HEK293 (cell line): ENCODE results near the gene ZFR.

ENCODE experiments used
- CTCF ChIA-PET: fragments of 350-600 bp; formaldehyde crosslinking; extraction: SDS; loops from one replicate; lab custom pipeline; 2021; ENCODE audit warnings: antibody characterized with exemption; lab: Yijun Ruan, JAX
- POLR2A ChIA-PET: fragments of 300-600 bp; formaldehyde crosslinking; extraction: SDS; loops from one replicate; lab custom pipeline; 2020; ENCODE audit warnings: antibody characterized with exemption, inconsistent platforms; lab: Yijun Ruan, JAX
- H3K27ac ChIP-seq: fragments of 200-500 bp; sonication (Bioruptor generic); 2 replicates; pipeline ENCODE4 v1.5.1; 2014; ENCODE audit warnings: low read depth, low read length, control low read depth, inconsistent platforms; ENCODE audit errors: extremely low read depth
- H3K36me3 ChIP-seq, 2 experiments: fragments of 200-500 bp in 1 of 2; sonication (Bioruptor generic) in 1 of 2; 1 replicate in 1 of 2; 2 replicates in 1 of 2; pipeline ENCODE4 v1.5.1; 2014 to 2017; ENCODE audit warnings: inconsistent platforms in 2 of 2, low read length in 2 of 2; ENCODE audit not compliant: control insufficient read depth in 2 of 2, insufficient read depth in 1 of 2
- H3K4me1 ChIP-seq: fragments of 200-500 bp; sonication (Bioruptor generic); 2 replicates; pipeline ENCODE4 v1.5.1; 2014; ENCODE audit warnings: mild to moderate bottlenecking, low read length, inconsistent platforms; ENCODE audit not compliant: control insufficient read depth, insufficient read depth
- H3K4me3 ChIP-seq: 2 replicates; pipeline ENCODE4 v1.5.1; 2011; ENCODE audit warnings: low read depth, mild to moderate bottlenecking, control low read depth, low read length, moderate library complexity
- H3K9me3 ChIP-seq: fragments of 200-500 bp; sonication (Bioruptor generic); 2 replicates; pipeline ENCODE4 v1.5.1; 2014; ENCODE audit warnings: low read depth, low read length, inconsistent platforms; ENCODE audit not compliant: control insufficient read depth, insufficient read depth
- EGR2 ChIP-seq: fragments of 450-650 bp; formaldehyde crosslinking; IDR thresholded peaks from 2 replicates; pipeline ENCODE4 v1.5.1; 2016; ENCODE audit warnings: low read depth, missing biosample characterization, missing genetic modification characterization
- GLIS1 ChIP-seq: fragments of 450-650 bp; formaldehyde crosslinking; IDR thresholded peaks from 2 replicates; pipeline ENCODE4 v1.5.1; 2016; ENCODE audit warnings: missing biosample characterization, missing genetic modification characterization
- MZF1 ChIP-seq: fragments of 450-650 bp; formaldehyde crosslinking; IDR thresholded peaks from 2 replicates; pipeline ENCODE4 v1.5.1; 2017; ENCODE audit warnings: missing biosample characterization, missing genetic modification characterization, borderline replicate concordance
- ZFHX2 ChIP-seq: fragments of 450-650 bp; formaldehyde crosslinking; conservative IDR thresholded peaks from 2 replicates; pipeline ENCODE4 v1.5.1; 2016; ENCODE audit warnings: missing biosample characterization, missing genetic modification characterization
- ZIC2 ChIP-seq: fragments of 450-650 bp; formaldehyde crosslinking; IDR thresholded peaks from 2 replicates; pipeline ENCODE4 v1.5.1; 2016; ENCODE audit warnings: missing biosample characterization, missing genetic modification characterization
- ZNF138 ChIP-seq: fragments of 450-650 bp; formaldehyde crosslinking; IDR thresholded peaks from 2 replicates; pipeline ENCODE4 v1.5.1; 2016; ENCODE audit warnings: missing biosample characterization, missing genetic modification characterization, borderline replicate concordance
- ZNF366 ChIP-seq: fragments of 450-650 bp; formaldehyde crosslinking; conservative IDR thresholded peaks from 2 replicates; pipeline ENCODE4 v1.5.1; 2016; ENCODE audit warnings: missing biosample characterization, missing genetic modification characterization
- ZNF391 ChIP-seq: fragments of 450-650 bp; formaldehyde crosslinking; IDR thresholded peaks from 2 replicates; pipeline ENCODE4 v1.5.1; 2016; ENCODE audit warnings: low read depth, missing biosample characterization, missing genetic modification characterization, borderline replicate concordance
- ZNF654 ChIP-seq: fragments of 450-650 bp; formaldehyde crosslinking; IDR thresholded peaks from 2 replicates; pipeline ENCODE4 v1.5.1; 2016; ENCODE audit warnings: low read depth, missing biosample characterization, missing genetic modification characterization
- TF ChIP-seq, protein P1 (sequence below): fragments of 450-650 bp; formaldehyde crosslinking; IDR thresholded peaks from 2 replicates; pipeline ENCODE4 v1.5.1; 2016; ENCODE audit warnings: missing biosample characterization, missing genetic modification characterization
- TF ChIP-seq, protein P2 (sequence below): fragments of 450-650 bp; formaldehyde crosslinking; IDR thresholded peaks from 2 replicates; pipeline ENCODE4 v1.5.1; 2016; ENCODE audit warnings: missing biosample characterization, missing genetic modification characterization
- TF ChIP-seq, protein P3 (sequence below): fragments of 450-650 bp; IDR thresholded peaks from 2 replicates; pipeline ENCODE4 v1.5.1; 2018; ENCODE audit warnings: missing biosample characterization, missing genetic modification characterization
- TF ChIP-seq, protein P4 (sequence below): fragments of 450-650 bp; formaldehyde crosslinking; IDR thresholded peaks from 2 replicates; pipeline ENCODE4 v1.5.1; 2016; ENCODE audit warnings: missing biosample characterization, missing genetic modification characterization

Gene ZFR

DNA sequence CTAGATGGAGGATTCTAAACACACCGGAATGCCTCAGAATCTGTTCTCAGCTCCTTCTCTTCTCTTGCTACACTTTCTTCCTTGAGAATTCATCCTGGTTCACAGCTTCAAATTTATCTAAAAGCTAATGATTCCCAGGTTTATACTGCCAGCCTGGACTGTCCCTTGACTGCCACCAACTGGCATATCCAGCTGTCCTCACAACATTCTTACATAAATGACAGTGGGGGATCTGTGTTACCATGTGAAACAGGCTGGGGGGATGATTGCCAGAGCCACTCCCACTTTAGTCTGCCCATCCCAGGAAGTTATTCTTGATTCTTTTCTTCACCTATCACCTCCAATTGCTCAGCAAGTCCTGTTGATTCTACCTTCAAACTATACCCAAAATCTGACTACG is 27.2 kb upstream of the ZFR start:
- Histone ChIP-seq H3K4me1 (peaks cover 10% of the 10 kb centered on the region), H3K4me3 (no peak overlapping the region), H3K27ac (no peak overlapping the region), H3K9me3 (no peaks in the 10 kb centered on the region), H3K36me3 (no peaks in the 10 kb centered on the region)
- peak; percentile 87 for TF ChIP-seq ZIC2 (tag by site-specific recombination)
- TF ChIP-seq, protein P1, sequence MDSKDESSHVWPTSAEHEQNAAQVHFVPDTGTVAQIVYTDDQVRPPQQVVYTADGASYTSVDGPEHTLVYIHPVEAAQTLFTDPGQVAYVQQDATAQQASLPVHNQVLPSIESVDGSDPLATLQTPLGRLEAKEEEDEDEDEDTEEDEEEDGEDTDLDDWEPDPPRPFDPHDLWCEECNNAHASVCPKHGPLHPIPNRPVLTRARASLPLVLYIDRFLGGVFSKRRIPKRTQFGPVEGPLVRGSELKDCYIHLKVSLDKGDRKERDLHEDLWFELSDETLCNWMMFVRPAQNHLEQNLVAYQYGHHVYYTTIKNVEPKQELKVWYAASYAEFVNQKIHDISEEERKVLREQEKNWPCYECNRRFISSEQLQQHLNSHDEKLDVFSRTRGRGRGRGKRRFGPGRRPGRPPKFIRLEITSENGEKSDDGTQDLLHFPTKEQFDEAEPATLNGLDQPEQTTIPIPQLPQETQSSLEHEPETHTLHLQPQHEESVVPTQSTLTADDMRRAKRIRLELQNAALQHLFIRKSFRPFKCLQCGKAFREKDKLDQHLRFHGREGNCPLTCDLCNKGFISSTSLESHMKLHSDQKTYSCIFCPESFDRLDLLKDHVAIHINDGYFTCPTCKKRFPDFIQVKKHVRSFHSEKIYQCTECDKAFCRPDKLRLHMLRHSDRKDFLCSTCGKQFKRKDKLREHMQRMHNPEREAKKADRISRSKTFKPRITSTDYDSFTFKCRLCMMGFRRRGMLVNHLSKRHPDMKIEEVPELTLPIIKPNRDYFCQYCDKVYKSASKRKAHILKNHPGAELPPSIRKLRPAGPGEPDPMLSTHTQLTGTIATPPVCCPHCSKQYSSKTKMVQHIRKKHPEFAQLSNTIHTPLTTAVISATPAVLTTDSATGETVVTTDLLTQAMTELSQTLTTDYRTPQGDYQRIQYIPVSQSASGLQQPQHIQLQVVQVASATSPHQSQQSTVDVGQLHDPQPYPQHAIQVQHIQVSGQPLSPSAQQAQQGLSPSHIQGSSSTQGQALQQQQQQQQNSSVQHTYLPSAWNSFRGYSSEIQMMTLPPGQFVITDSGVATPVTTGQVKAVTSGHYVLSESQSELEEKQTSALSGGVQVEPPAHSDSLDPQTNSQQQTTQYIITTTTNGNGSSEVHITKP: peak; percentile 71
- peak; percentile 37 for TF ChIP-seq ZNF654 (tag by site-specific recombination)
- 0 out of 2 replicates have a peak, but pooled peaks have one; percentile 13 for TF ChIP-seq ZNF366 (tag by site-specific recombination)
- TF ChIP-seq, protein P2, sequence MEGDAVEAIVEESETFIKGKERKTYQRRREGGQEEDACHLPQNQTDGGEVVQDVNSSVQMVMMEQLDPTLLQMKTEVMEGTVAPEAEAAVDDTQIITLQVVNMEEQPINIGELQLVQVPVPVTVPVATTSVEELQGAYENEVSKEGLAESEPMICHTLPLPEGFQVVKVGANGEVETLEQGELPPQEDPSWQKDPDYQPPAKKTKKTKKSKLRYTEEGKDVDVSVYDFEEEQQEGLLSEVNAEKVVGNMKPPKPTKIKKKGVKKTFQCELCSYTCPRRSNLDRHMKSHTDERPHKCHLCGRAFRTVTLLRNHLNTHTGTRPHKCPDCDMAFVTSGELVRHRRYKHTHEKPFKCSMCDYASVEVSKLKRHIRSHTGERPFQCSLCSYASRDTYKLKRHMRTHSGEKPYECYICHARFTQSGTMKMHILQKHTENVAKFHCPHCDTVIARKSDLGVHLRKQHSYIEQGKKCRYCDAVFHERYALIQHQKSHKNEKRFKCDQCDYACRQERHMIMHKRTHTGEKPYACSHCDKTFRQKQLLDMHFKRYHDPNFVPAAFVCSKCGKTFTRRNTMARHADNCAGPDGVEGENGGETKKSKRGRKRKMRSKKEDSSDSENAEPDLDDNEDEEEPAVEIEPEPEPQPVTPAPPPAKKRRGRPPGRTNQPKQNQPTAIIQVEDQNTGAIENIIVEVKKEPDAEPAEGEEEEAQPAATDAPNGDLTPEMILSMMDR (tag by site-specific recombination): peak; percentile 26; the same call in 1 of the 2 replicates
- peak; percentile 81; the same call in 1 of the 2 replicates for TF ChIP-seq MZF1 (tag by site-specific recombination)
- no peak for TF ChIP-seq ZNF138 (tag by site-specific recombination)
- TF ChIP-seq GLIS1 (tag by site-specific recombination): peak; percentile 60
- TF ChIP-seq, protein P3, sequence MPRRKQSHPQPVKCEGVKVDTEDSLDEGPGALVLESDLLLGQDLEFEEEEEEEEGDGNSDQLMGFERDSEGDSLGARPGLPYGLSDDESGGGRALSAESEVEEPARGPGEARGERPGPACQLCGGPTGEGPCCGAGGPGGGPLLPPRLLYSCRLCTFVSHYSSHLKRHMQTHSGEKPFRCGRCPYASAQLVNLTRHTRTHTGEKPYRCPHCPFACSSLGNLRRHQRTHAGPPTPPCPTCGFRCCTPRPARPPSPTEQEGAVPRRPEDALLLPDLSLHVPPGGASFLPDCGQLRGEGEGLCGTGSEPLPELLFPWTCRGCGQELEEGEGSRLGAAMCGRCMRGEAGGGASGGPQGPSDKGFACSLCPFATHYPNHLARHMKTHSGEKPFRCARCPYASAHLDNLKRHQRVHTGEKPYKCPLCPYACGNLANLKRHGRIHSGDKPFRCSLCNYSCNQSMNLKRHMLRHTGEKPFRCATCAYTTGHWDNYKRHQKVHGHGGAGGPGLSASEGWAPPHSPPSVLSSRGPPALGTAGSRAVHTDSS: no peak
- POLR2A ChIA-PET: interaction anchor here (1.2 kb wide), 1 partner anchor 113 kb away, joined by 4 read pairs; the partner anchor contains the start of gene SUB1
- CTCF ChIA-PET: interaction anchor here (0.6 to 1.6 kb wide), 6 partner anchors 8 to 239 kb away, joined by 3 to 6 read pairs (median 4); no protein-coding TSS in a partner anchor

DNA sequence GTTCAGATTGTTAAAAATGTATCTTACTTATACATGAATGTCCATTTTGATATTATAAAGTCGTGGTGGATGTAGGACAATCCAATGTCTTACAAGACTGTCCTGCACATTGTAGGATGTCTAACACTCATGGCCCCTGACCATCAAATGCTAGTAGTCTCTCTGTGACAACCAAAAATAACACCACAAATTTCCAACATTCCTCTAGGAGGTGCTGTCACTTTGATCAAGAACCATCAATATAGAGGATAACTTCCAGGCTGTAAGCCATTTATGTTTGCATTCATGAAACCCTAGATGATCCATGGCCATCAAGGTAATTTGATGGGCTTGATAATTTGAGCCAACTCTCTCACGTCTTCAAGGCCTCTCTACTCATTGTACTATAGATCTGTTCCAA is 20.5 kb upstream of the ZFR start:
- H3K4me1 ChIP-seq: no peaks in the 10 kb centered on the region; the same call in 1 of the 2 replicates
- H3K4me3 ChIP-seq: no peak overlapping the region
- no peaks in the 10 kb centered on the region for H3K36me3 ChIP-seq
- POLR2A ChIA-PET: no interaction called here
- no peak overlapping the region for H3K27ac ChIP-seq
- no peaks in the 10 kb centered on the region for H3K9me3 ChIP-seq
- CTCF ChIA-PET: interaction anchor here (0.7 kb wide), 1 partner anchor 83 kb away, joined by 3 read pairs; no protein-coding TSS in a partner anchor
- peak; percentile 5; the same call in 1 of the 2 replicates for TF ChIP-seq ZNF654 (tag by site-specific recombination)
- no peak for TF ChIP-seq ZNF391 (tag by site-specific recombination)

DNA sequence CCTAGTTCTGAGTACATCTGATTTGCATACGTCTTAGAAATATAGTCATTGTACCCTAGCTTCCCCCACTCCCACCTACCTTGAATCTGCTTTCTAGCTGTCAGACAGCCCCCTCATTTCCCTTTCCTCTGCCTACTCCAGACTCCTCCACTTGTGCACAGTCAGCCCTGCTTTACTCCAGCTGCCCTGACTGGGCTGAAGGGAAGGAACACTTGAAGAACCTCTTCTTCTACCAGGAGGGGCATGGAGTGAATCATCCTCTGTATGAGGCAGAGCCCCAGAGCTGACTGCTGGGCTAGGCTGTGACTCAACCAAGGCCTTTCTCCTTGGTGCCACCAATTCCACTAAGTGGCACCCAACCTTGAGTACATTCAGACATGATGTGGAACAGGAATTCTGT is 18.1 kb upstream of the ZFR start:
- CTCF ChIA-PET: interaction anchor here (0.5 to 1.0 kb wide), 4 partner anchors 12 to 83 kb away, joined by 3 read pairs; no protein-coding TSS in a partner anchor
- Histone ChIP-seq H3K36me3 (no peaks in the 10 kb centered on the region), H3K9me3 (no peaks in the 10 kb centered on the region), H3K4me3 (no peak overlapping the region), H3K4me1 (no peaks in the 10 kb centered on the region; the same call in 1 of the 2 replicates), H3K27ac (no peak overlapping the region)
- POLR2A ChIA-PET: no interaction called here
- TF ChIP-seq ZFHX2 (tag by site-specific recombination) (peak; percentile 80), EGR2 (tag by site-specific recombination) (peak; percentile 85)
- TF ChIP-seq, protein P4, sequence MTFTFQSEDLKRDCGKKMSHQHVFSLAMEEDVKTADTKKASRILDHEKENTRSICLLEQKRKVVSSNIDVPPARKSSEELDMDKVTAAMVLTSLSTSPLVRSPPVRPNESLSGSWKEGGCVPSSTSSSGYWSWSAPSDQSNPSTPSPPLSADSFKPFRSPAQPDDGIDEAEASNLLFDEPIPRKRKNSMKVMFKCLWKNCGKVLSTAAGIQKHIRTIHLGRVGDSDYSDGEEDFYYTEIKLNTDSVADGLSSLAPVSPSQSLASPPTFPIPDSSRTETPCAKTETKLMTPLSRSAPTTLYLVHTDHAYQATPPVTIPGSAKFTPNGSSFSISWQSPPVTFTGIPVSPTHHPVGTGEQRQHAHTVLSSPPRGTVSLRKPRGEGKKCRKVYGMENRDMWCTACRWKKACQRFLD: no peak
- TF ChIP-seq, all 188 proteins: peak for 2
